DLD1 (cell line): ENCODE data around the gene PNMA6E.
"Not testable (repeated sequence)": the region's sequence is repeated elsewhere in the genome, so short reads cannot be mapped to it uniquely, and the experiment has no call there.

ENCODE experiments used
- in situ Hi-C: cut with HindIII; loops from 2 replicates; pipeline ENCODE4 v1.10.0; 2017; ENCODE audit warnings: low sequenced_read_pairs

PNMA6E gene

GRCh38 chrX:153409414-153410101 lies 8.4 kb upstream of the PNMA6E start:
- in situ Hi-C loops = no loop called here

- in situ Hi-C loops = no loop called here
Observed at GRCh38 chrX:153408871-153409351, 7.8 kb upstream of the PNMA6E start.

GRCh38 chrX:153408221-153408721 lies 7.1 kb upstream of the PNMA6E start:
- in situ Hi-C loops = no loop called here

GRCh38 chrX:153407736-153408135 lies 6.6 kb upstream of the PNMA6E start:
- in situ Hi-C loops = no loop called here

GRCh38 chrX:153406903-153407302 lies 5.8 kb upstream of the PNMA6E start:
- in situ Hi-C loops = no loop called here

GRCh38 chrX:153406011-153406410 lies 4.9 kb upstream of the PNMA6E start:
- in situ Hi-C loops = no loop called here

- in situ Hi-C loops = no loop called here
Observed at GRCh38 chrX:153405426-153405825, 4.3 kb upstream of the PNMA6E start.

- in situ Hi-C loops = not testable (repeated sequence)
Observed at GRCh38 chrX:153404333-153404732, 3.2 kb upstream of the PNMA6E start.

GRCh38 chrX:153400146-153401132 lies 711 bp downstream of the PNMA6E start:
- in situ Hi-C loops = no loop called here

- in situ Hi-C loops = no loop called here
Observed at GRCh38 chrX:153398275-153398960, 2.7 kb downstream of the PNMA6E start.

GRCh38 chrX:153397256-153397960 lies 3.7 kb downstream of the PNMA6E start:
- in situ Hi-C loops = no loop called here

- in situ Hi-C loops = no loop called here
Observed at GRCh38 chrX:153396320-153397195, 4.6 kb downstream of the PNMA6E start.

- in situ Hi-C loops = no loop called here
Observed at GRCh38 chrX:153395613-153396319, 5.4 kb downstream of the PNMA6E start.

- in situ Hi-C loops = no loop called here
Observed at GRCh38 chrX:153394612-153395011, 6.5 kb downstream of the PNMA6E start.

- in situ Hi-C loops = no loop called here
Observed at GRCh38 chrX:153392642-153393321, 8.4 kb downstream of the PNMA6E start.

GRCh38 chrX:153389460-153389768 lies 11.7 kb downstream of the PNMA6E start:
- in situ Hi-C loops = not testable (repeated sequence)

- in situ Hi-C loops = no loop called here
Observed at GRCh38 chrX:153388722-153389459, 12.3 kb downstream of the PNMA6E start.
